Neuron (in vitro differentiated cells): ENCODE results near the gene COA6.
"Not testable (repeated sequence)": the region's sequence is repeated elsewhere in the genome, so short reads cannot be mapped to it uniquely, and the experiment has no call there.

Experiments used
- H2AFZ ChIP-seq: one replicate; pipeline ENCODE4 v1.6.1; 2013; ENCODE audit warnings: low read depth, mild to moderate bottlenecking, inconsistent platforms, low read length, moderate library complexity
- H3K27me3 ChIP-seq: one replicate; pipeline ENCODE4 v1.6.1; 2013; ENCODE audit warnings: low read length; ENCODE audit not compliant: insufficient read depth
- H3K36me3 ChIP-seq: one replicate; pipeline ENCODE4 v1.6.1; 2013; ENCODE audit warnings: low read length; ENCODE audit not compliant: insufficient read depth
- H3K4me1 ChIP-seq: one replicate; pipeline ENCODE4 v1.6.1; 2013; ENCODE audit warnings: low read length; ENCODE audit not compliant: insufficient read depth
- H3K4me3 ChIP-seq: 2 replicates; pipeline ENCODE4 v1.5.1; 2013; ENCODE audit warnings: mild to moderate bottlenecking, low read length, moderate library complexity
- H3K9me3 ChIP-seq: one replicate; pipeline ENCODE4 v1.6.1; 2013; ENCODE audit warnings: low read length

The COA6 gene

DNA sequence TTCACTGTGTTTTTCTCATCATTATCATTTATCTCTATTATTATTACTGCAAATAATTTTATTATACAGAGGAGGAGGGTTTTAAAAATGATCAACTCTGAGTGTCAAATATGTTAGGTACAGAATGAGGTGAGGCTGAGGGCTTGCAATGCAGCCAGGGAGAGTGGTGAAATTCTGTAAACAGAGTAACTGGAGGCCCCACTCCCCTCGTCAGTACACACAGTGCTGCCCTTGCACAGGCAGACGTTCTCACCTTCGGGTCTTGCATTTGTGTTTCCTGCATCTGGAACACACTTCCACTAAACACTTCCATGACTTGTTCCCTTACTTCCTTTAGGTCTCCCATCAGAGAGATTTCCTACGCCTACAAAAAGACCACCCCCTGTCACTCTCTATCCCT, 24.3 kb upstream of the COA6 start:
- H2AFZ ChIP-seq, result no peak overlapping the region
- peaks cover 3% of the 10 kb centered on the region for H3K27me3 ChIP-seq
- no peaks in the 10 kb centered on the region for H3K4me1 ChIP-seq
- no peak overlapping the region for H3K4me3 ChIP-seq
- H3K36me3 ChIP-seq, result no peaks in the 10 kb centered on the region
- H3K9me3 ChIP-seq, result no peaks in the 10 kb centered on the region

DNA sequence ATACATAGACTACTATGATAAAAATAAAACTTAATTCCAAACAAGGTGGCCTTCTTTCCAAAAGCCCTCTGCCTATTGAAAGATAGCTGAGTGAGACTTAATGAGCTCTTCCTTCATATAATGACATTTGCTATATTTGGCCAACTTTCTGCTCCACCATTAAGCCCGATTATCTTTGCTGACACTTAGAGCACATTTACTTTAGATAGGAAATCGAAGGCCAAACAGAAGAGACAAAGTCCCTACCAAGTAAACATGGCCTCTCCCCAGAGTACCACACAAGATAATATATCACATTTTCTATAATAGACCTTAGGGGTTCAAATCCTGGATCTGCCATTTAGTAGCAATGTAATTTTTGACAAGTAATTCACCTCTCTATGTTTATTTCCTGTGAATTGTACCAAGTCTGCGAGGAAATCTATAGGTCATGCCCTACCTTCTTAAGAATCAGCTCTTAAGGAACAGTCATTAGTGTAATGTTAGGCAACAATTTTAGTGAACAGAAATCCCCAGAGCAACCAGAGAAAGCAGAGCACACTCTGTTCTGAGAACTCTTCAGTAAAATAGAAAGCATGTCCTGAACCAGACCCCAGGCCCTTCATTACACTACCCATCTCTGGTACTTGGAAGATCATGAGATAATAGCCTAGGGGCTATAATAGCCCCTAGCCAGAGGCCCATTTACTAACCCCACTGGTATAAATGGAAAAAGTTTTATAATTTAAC, 17.3 kb upstream of the COA6 start:
- Histone ChIP-seq H3K36me3 (no peaks in the 10 kb centered on the region), H3K9me3 (no peaks in the 10 kb centered on the region), H2AFZ (no peak overlapping the region), H3K27me3 (no peaks in the 10 kb centered on the region), H3K4me1 (peaks cover 3% of the 10 kb centered on the region), H3K4me3 (no peak overlapping the region)

DNA sequence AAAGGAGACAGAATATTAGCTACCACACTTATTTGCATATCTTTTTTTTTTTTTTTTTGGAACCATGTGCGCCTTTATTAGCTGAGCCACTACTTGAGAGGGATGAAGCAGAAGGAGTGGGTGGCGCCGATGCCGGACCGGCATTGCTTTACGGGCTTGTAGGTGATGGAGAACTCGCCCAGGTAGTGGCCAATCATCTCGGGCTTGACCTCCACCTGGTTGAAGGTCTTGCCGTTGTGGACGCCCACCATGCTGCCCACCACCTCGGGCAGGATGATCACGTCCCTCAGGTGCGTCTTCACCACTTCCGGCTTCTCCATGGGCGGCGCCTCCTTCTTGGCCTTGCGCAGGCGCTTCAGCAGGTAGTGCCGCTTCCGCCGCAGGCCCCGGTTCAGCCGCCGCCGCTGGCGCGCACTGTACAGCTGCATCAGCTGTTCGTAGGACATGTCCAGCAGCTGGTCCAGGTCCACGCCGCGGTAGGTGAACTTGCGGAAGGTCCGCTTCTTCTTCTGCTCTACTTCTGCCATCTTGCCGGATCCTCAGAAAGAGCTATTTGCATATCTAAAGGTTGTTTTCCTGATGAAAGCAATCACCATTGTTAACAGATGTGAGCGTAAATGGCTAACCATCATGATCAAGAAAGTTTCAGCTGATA, 16.5 kb upstream of the COA6 start:
- not testable (repeated sequence) for H3K4me3 ChIP-seq, H2AFZ ChIP-seq, H3K36me3 ChIP-seq, H3K27me3 ChIP-seq, H3K9me3 ChIP-seq, H3K4me1 ChIP-seq

DNA sequence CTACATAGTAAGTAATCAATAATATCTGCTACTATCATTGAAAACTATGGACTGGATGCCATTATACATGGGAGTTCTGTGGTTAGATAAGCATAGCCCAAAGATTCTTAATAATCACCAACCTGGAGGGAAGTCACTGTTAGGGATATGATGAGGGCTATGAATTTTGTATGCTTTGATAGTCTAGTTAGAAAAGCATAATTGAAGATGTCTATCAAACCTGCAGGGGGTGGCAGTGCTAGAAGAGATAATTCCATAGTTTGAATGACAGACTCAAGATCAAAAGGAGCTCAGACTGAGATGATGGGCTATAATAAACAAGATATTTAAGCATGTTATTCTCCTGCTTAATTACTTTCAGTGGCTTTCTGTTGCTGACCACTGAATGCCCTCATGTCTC, 15.4 kb upstream of the COA6 start:
- Histone ChIP-seq H3K4me1 (peaks cover 5% of the 10 kb centered on the region), H3K36me3 (no peaks in the 10 kb centered on the region), H3K4me3 (no peak overlapping the region), H2AFZ (no peak overlapping the region), H3K27me3 (no peaks in the 10 kb centered on the region), H3K9me3 (no peaks in the 10 kb centered on the region)

DNA sequence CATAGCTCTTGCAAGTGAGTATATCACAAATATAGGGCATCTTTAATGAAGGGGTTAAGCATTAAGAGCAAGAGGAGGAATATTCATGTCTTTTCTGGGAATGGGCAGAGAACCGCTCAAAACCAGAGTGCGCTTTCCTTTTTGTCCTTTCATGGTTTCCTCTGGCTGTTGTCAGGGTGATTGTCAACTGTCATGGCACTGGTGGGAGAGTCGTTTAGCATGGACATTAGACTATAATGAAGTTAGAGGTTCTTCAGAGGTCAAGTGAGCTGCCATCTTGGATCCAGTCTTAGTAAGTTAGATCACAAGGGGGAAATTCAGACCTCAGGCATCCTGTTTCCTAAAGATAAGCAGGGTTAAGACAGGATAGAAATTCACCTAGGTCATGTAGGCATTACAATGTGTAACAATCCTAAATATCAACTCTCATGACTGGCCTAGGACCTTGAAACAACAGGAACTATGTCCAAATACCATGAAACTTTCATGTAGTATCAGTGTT, 12.1 kb upstream of the COA6 start:
- peaks cover 5% of the 10 kb centered on the region for H3K4me1 ChIP-seq
- no peaks in the 10 kb centered on the region for H3K27me3 ChIP-seq
- H3K36me3 ChIP-seq, result no peaks in the 10 kb centered on the region

DNA sequence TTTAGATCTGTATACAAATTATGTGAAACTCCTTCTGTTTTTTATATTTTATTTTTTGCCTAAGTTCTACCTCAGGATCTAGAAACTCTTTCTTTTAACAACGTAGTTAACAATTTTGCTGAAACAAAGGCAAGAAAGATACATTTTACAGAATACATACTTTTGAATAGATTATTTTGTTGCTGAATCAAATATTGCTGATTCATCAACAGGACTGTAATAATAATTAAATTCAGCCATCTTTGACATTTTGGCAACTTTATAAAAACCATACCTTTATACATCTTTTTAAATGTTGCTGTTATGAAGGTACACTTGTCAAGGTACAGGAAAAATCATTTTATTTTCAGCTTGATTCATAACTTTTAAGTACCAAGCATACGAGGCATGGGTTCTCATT, 10.7 kb upstream of the COA6 start:
- no peak overlapping the region for H2AFZ ChIP-seq
- H3K4me3 ChIP-seq, result no peak overlapping the region
- no peaks in the 10 kb centered on the region for H3K27me3 ChIP-seq
- H3K4me1 ChIP-seq, result peaks cover 5% of the 10 kb centered on the region
- no peaks in the 10 kb centered on the region for H3K9me3 ChIP-seq
- no peaks in the 10 kb centered on the region for H3K36me3 ChIP-seq

More for the DNA sequence above, 12.1 kb upstream of the COA6 start:
- Histone ChIP-seq H3K9me3 (no peaks in the 10 kb centered on the region), H2AFZ (peak overlapping the region; percentile 86), H3K4me3 (no peak overlapping the region)

DNA sequence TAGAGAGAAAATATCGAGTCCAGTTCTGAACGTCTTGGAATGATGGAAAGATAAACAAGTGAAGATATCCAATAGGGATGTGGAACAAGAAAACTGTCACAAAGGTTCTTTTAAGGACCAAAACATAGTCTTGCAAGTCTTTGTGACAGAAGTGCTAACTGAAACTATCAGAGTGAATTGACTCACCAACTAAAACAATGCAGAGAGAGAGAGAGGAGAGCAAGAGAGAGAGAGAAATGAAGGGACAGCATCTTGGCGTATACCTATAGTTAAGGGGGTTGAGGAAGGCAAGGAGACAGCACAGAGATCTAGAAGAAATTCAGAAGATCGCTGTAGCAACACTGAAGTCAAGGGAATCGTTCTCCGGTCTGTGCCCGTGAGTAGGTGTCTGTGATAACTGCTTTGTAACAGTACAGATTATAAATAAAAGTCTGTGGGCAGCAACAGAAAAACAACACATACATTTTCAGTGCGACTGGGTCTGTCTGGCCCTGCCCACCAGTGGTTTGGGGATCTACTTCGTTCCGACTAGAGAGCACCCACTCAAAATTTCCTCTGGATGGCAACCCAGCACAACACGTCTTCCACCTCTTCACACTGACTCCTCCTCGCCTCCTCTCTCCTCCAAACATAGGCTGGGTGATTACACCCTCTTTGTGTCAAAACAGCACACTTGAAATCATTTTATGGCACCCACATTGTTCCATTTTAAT, 4.8 kb upstream of the COA6 start:
- Histone ChIP-seq H3K4me1 (peaks cover 2% of the 10 kb centered on the region), H3K36me3 (no peaks in the 10 kb centered on the region), H3K9me3 (no peaks in the 10 kb centered on the region), H2AFZ (peak overlapping the region; percentile 28), H3K27me3 (no peaks in the 10 kb centered on the region), H3K4me3 (no peak overlapping the region)

DNA sequence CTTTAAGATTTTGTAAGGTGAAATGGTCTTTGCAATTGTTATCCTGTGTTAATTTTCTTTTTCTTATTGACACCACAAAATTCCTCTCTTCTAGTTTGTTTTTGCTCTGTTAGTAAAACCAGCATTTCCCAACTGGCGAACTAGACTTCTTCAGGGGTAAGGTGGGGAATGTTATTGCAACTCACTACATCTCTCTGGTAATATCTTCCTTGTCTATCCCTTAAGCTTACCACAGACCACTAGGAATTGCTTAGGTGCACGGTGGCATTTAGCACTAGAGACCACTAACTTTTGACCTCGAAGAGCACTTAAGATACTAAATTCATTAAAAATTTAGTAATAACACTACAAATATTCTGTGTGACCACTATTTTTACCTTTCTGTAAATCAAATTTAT, 4.2 kb upstream of the COA6 start:
- H2AFZ ChIP-seq, result peak overlapping the region; percentile 28
- no peaks in the 10 kb centered on the region for H3K9me3 ChIP-seq
- peaks cover 2% of the 10 kb centered on the region for H3K4me1 ChIP-seq
- no peaks in the 10 kb centered on the region for H3K36me3 ChIP-seq
- no peaks in the 10 kb centered on the region for H3K27me3 ChIP-seq
- H3K4me3 ChIP-seq, result no peak overlapping the region

DNA sequence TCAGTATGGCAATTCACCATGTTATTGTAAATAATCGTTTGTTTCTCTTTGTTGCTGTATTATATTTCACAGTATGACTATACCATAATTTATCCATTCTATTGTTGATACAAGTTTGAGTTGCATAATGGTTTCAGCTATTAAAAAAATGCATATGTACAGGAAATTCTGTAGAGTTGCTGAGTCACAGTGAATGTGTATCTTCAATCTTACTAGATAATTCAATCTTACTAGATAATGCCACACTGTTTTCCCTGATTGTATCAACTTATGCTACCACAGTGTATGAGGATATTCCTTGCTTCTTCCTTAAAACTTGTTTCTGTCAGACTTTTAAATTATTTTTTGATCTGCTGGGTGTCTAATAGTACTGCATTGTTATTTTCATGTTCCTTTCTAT, 3.5 kb upstream of the COA6 start:
- Histone ChIP-seq H3K36me3 (no peaks in the 10 kb centered on the region), H3K4me3 (no peak overlapping the region), H3K9me3 (no peaks in the 10 kb centered on the region), H3K27me3 (no peaks in the 10 kb centered on the region), H2AFZ (no peak overlapping the region), H3K4me1 (peaks cover 9% of the 10 kb centered on the region)

DNA sequence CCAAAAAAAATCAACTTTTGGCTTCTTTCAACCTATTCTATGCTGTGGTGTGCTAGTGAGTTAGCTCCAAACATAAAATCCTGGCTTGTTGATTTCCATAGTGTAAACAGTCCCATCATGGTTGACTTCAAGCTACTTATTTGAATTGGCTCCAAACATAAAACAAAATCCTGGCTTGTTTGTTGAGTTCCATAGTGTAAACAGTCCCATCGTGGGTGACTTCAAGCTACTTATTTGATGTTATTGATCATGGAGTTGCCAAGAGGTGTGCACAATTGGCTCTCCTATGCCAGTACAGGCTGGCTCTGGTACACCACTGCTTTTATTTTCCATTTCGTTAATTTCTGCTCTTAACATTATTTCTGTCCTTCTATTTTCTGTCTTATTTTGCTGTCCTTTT, 1.8 kb upstream of the COA6 start:
- Histone ChIP-seq H3K9me3 (no peaks in the 10 kb centered on the region), H3K27me3 (no peaks in the 10 kb centered on the region), H3K36me3 (peaks cover 14% of the 10 kb centered on the region), H2AFZ (no peak overlapping the region), H3K4me3 (no peak overlapping the region), H3K4me1 (peaks cover 9% of the 10 kb centered on the region)

DNA sequence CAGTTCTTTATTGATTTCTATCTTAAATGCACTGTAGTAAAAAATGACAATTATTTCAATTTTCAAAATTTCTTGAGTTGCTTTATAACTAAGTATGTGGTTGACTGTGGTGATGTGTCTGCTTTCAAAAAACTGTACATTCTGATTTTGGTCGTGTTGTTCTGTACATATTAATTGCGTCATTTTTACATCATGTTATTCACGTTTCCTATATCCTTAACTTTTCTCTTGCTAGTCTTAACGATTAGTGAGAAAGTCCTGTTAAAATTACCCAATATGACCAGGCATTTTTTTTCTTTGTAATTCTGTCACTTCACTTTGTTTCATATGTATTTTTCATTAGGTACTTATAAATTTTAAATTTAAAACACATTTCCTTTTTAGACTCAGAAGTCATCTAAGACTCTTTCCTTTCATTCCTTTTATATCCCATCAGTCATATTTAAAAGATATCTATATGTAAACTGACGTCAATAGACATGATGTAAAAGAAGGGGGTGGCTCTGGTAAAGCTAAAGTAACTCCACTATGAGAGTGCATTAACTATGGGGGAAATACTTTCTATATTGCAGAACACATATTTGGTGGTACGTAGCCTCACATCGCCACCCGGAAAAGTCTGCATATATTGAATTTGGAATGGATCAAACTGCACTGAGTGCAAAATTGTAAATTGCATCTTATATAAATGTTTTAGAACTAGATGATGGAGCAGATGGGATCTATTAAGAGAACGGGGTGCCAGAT, 1.1 kb upstream of the COA6 start:
- H3K4me3 ChIP-seq, result peak overlapping the region; percentile 96

DNA sequence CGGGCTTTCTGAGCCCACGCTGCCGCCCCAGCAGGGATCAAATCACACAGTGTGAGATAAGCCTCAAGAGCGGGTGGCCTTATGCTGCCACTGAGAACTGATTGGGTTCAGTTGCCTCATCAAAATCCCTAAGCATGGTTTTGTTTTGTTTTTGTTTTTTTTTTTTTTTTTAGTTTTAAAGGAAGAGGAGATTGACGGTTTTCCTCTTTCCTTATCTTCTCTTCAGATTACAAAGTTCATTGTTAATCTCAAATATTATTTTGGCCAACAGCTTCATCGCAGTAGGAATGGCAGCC, 651 bp downstream of the COA6 start:
- peak overlapping the region; percentile 96 for H3K4me3 ChIP-seq
- H3K27me3 ChIP-seq, result no peaks in the 10 kb centered on the region
- no peaks in the 10 kb centered on the region for H3K9me3 ChIP-seq
- H3K36me3 ChIP-seq, result peaks cover 25% of the 10 kb centered on the region
- H3K4me1 ChIP-seq, result peaks cover 9% of the 10 kb centered on the region
- H2AFZ ChIP-seq, result peak overlapping the region; percentile 85

More for the DNA sequence above, 1.1 kb upstream of the COA6 start:
- no peak overlapping the region for H2AFZ ChIP-seq
- H3K4me1 ChIP-seq, result peaks cover 9% of the 10 kb centered on the region
- no peaks in the 10 kb centered on the region for H3K9me3 ChIP-seq
- peaks cover 18% of the 10 kb centered on the region for H3K36me3 ChIP-seq
- H3K27me3 ChIP-seq, result no peaks in the 10 kb centered on the region

DNA sequence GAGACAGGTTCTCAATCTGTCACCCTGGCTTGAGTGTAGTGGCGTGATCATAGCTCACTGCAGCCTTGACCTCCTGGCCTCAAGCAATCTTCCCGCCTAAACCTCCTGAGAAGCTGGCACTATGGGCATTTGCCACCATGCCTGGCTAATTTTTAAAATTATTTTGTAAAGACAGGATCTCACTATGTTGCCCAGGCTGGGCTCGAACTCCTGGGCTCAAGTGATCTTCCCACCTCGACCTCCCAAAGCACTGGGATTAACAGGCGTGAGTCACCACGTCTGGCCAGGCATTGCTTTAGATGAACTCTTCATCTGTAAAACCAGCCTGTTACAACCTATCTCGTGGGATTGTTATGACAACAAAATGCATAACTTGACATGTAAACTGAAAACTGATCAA, 2.4 kb downstream of the COA6 start:
- Histone ChIP-seq H3K9me3 (no peaks in the 10 kb centered on the region), H3K4me1 (peaks cover 9% of the 10 kb centered on the region), H3K36me3 (peaks cover 41% of the 10 kb centered on the region), H3K27me3 (no peaks in the 10 kb centered on the region), H3K4me3 (no peak overlapping the region), H2AFZ (no peak overlapping the region)
